OCI-LY7 (cell line): ENCODE data around the gene TRIM33.

Experiments
- CTCF ChIP-seq: fragments of 200-600 bp; sonication (generic); conservative IDR thresholded peaks from 2 replicates; pipeline ENCODE4 v1.5.1; 2014; ENCODE audit warnings: mild to moderate bottlenecking, antibody characterized with exemption, low read length, moderate library complexity, mixed read lengths
- EZH2phosphoT487 ChIP-seq: fragments of 200-600 bp; sonication (generic); IDR thresholded peaks from 2 replicates; pipeline ENCODE4 v1.6.1; 2018; ENCODE audit warnings: low read depth, borderline replicate concordance, mild to moderate bottlenecking, mixed run types, antibody characterized with exemption, low read length, moderate library complexity, mixed read lengths

- TF ChIP-seq CTCF: no peak
- TF ChIP-seq EZH2phosphoT487: no peak
Measured at GRCh38 chr1:114503916-114504422, 7.0 kb downstream of the TRIM33 start.
